ENCODE results near the gene RAB33A.
"Not testable (repeated sequence)": the region's sequence is repeated elsewhere in the genome, so short reads cannot be mapped to it uniquely, and the experiment has no call there.

Gene RAB33A

GRCh38 chrX:130172127-130172845, 524 bp downstream of the RAB33A start:
- DNase-seq (ENCODE audit: low read depth, low spot score) = no peak

- DNase-seq (ENCODE audit: low read depth, low spot score) = no peak
Observed at GRCh38 chrX:130173190-130173895, 1.6 kb downstream of the RAB33A start.

- no peak for DNase-seq (ENCODE audit: low read depth, low spot score)
Observed at GRCh38 chrX:130174045-130174704, 2.4 kb downstream of the RAB33A start.

- DNase-seq (ENCODE audit: low read depth, low spot score) = no peak
Observed at GRCh38 chrX:130174937-130175336, 3.2 kb downstream of the RAB33A start.

DNA sequence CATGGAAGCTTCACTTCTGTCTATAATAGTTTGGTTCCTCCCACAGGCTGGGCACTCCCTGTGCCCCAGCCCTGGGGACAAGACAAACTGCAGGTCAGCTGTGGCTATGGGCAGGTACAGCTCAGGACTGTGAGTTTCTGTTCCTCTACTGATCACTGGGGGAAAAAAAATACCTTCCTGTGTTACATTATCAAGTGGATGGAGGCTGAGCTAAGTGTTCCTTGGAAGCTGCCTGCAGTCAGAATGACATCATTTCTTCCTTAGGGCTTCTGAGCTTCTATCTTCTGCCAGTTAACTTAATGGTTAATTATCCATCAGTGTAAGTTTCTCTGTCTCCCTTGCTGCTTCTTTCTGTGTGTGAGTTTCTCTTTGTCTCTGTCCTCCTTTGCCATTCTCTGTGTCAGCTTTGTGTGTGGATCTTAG, 4.6 kb downstream of the RAB33A start:
- DNase-seq (ENCODE audit: low read depth, low spot score) = no peak

GRCh38 chrX:130176942-130177341, 5.2 kb downstream of the RAB33A start:
- no peak for DNase-seq (ENCODE audit: low read depth, low spot score)

GRCh38 chrX:130179170-130179569, 7.4 kb downstream of the RAB33A start:
- DNase-seq (ENCODE audit: low read depth, low spot score) = no peak

DNA sequence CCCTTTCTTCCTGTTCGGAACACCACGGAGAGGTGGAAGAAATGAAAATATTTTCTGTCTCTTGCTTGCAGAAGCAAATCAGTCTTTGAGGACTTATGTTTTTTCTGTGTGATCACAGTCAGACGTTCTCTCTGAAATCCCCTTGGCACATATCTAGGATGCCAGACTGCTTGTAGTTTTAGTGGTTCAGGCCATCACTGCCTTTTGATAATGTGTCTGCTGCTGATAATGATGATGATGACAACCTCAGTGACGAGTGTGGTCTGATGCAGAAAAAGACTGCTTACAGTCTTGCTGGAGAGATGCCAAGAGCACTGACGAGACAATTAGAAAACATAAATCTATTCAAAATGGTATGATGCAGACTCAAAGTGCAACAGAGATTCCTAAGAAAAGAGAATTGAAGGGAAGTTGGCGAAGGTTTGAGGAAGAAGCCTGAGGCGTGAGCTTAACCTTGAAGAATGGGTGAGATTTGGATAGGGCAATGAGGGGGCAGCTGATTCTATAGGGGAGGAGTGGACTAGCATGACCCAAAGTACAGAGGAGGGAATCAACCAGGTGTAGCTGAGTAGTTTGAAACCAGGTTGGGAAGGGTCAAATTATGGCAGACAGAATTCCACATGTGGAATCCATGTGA, 7.9 kb downstream of the RAB33A start:
- DNase-seq (ENCODE audit: low read depth, low spot score) = no peak

DNA sequence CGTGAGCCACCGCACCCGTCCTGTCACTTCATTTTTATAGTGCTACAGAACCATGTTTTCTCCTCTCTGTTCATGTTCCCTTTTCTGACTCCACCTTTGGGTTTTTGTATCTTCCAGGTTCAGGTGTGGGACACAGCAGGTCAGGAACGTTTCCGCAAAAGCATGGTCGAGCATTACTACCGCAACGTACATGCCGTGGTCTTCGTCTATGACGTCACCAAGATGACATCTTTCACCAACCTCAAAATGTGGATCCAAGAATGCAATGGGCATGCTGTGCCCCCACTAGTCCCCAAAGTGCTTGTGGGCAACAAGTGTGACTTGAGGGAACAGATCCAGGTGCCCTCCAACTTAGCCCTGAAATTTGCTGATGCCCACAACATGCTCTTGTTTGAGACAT, 12.4 kb downstream of the RAB33A start:
- no peak for DNase-seq (ENCODE audit: low read depth, low spot score)

- DNase-seq (ENCODE audit: low read depth, low spot score) = no peak
Observed at GRCh38 chrX:130184857-130185256, 13.1 kb downstream of the RAB33A start.

DNA sequence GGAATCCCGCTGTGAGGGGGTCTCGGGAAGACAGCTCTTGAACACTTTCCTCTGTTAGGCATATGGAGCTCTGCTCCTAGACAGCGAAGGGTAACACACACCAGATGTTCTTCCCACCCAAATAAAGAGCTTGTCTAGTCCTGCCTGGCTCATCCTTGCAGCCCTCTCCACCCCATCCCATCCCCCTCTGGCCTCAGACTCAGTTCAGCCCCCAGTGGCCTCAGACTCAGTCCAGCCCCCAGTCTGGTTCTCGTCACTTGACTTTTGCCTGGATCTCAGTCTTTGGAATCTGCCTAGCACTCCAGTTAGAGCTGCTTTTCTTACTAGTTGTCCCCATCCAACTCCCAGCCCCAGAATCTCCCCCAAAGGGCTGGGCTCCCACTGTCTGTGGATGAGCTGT, 14.9 kb downstream of the RAB33A start:
- no peak for DNase-seq (ENCODE audit: low read depth, low spot score)

DNA sequence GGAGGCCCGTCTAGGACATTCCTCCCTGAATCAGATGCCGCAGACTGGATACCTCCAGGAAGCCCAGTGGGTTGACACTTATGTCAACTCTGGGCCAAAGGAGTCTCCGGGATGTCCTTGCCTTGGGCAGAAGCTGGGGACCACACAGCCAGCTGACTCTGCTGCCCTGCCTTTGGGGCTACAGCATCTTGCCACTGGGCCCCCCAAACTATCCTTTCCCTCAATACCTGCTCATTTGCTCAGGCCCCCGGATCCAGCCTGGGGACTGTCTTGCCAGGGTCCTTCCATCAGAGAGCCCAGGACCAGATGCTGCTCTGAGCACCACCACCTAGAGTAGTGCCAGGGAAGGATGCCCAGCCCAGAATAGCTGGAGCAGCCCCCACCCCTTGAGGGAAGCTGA, 19.0 kb downstream of the RAB33A start:
- DNase-seq (ENCODE audit: low read depth, low spot score) = no peak

- no peak for DNase-seq (ENCODE audit: low read depth, low spot score)
Observed at GRCh38 chrX:130196466-130196865, 24.7 kb downstream of the RAB33A start.

DNA sequence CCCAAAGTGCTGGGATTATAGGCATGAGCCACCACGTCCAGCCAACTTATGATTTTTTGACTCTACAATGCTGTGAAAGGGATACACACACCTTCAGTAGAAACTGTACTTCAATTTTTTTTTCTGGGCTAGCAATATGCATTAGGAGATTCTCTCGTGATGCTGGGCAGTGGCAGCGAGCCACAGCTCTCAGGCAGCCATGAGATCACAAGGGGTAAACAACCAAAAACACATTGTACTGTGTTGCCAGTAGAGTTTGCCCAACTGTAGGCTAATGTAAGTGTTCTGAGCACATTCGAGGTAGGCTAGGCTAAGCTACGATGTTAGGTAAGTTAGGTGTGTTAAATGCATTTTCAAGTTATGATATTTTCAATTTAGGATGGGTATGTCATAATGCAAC, 25.7 kb downstream of the RAB33A start:
- DNase-seq (ENCODE audit: low read depth, low spot score) = no peak

DNA sequence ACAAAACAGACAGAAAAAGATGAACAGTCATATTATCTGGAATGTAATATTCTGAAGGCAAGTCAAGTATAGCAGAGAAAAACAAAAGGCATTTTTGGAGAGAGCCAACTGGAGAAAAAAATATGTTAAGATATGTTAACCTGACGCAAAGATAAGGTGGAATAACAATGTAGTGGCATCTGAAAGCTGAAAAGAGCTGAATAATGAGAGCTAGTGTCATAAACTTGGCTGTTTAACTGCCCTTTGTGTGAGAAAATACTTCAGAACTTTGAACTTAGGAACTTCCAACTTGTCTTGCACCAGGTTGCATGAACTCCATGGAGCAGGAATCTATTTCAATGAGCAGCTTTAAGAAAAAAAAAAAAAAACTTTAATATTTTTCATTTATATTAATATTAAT, 32.9 kb downstream of the RAB33A start:
- no peak for DNase-seq (ENCODE audit: low read depth, low spot score)

DNA sequence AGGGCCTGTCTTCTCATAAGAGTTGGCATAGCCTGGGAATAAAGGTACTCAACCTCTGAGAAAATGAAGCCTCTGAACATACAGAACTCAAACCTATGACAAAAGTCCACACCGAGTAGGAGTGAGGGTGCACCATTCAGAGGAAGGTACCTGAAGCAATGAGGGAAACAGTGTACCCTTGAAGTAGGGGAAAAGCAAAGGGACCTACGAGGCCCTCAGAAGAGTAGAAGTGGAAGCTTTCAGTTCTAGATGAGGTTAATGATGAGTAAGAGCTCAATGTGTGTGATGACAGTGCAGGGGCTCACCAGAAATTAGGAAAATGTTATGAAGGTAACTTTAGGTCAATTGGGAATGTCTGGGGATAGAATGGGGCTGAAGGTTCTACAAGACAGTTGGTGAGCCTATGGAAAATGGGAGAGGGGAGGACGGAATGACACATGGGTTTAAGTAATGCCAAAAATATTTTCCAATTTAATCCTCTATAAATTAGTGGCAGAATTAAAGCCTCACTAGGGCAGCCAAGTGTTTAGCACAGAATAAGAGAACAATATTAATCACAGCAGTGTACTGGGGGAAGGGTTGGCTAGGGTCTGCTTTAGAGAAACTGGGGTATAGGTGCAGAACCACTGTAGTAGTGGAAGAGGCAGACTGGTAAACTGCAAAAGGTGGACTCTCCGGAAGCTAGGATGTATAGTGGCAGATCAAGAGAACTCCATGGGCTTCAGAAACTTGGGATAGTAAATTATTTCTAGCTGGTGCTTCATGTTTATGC, 39.8 kb downstream of the RAB33A start:
- DNase-seq (ENCODE audit: low read depth, low spot score) = no peak

GRCh38 chrX:130212371-130212770, 40.6 kb downstream of the RAB33A start:
- DNase-seq (ENCODE audit: low read depth, low spot score) = no peak

GRCh38 chrX:130213376-130213775, 41.6 kb downstream of the RAB33A start:
- no peak for DNase-seq (ENCODE audit: low read depth, low spot score)

- DNase-seq (ENCODE audit: low read depth, low spot score) = no peak
Observed at GRCh38 chrX:130216320-130216719, 44.6 kb downstream of the RAB33A start.

GRCh38 chrX:130224810-130225209, 53.0 kb downstream of the RAB33A start:
- DNase-seq (ENCODE audit: low read depth, low spot score) = no peak

- no peak for DNase-seq (ENCODE audit: low read depth, low spot score)
Observed at GRCh38 chrX:130228871-130229270, 57.1 kb downstream of the RAB33A start.

GRCh38 chrX:130231184-130231583, 59.4 kb downstream of the RAB33A start:
- not testable (repeated sequence) for DNase-seq (ENCODE audit: low read depth, low spot score)
